H1 (cell line): ENCODE results near the gene TRAPPC6A. TPM values are rescaled to one million over a fixed set of nuclear protein-coding genes. Genes with fewer than 3 reads are reported as not detected.

Source experiments
- CTCF ChIA-PET: fragments of 300-600 bp; sonication (Branson Sonifier 250); formaldehyde crosslinking; loops from one replicate; lab custom pipeline; 2021; ENCODE audit not compliant: partially characterized antibody; lab: Charles Lee
- POLR2A ChIA-PET: fragments of 300-600 bp; sonication (Branson Sonifier 250); formaldehyde crosslinking; loops from one replicate; lab custom pipeline; 2021; ENCODE audit warnings: inconsistent platforms; ENCODE audit not compliant: partially characterized antibody; lab: Charles Lee
- DNase-seq, 2 experiments: peaks; one replicate each; pipeline versions ENCODE4 v3.0.0 to v3.0.0-alpha.2; 2010 to 2022; ENCODE audit warnings: low spot score in 2 of 2, low read depth in 1 of 2, mixed read lengths in 1 of 2
- FAIRE-seq: peaks from 2 replicates; lab custom pipeline; 2011; peaks lifted over from hg19 to GRCh38; lab: Jason Lieb, UNC
- H2AFZ ChIP-seq: 2 replicates; pipeline ENCODE4 v1.8.1; 2012; ENCODE audit warnings: low read length, inconsistent platforms
- H2AK5ac ChIP-seq: 2 replicates; pipeline ENCODE4 v1.6.1; 2013; ENCODE audit warnings: low read depth, low read length
- H2BK120ac ChIP-seq: replicated peaks from 2 replicates; pipeline ENCODE3; 2013; ENCODE audit warnings: low read depth, low read length, inconsistent platforms
- H2BK12ac ChIP-seq: 2 replicates; pipeline ENCODE4 v1.6.1; 2013; ENCODE audit warnings: low read depth, low read length
- H2BK15ac ChIP-seq: 2 replicates; pipeline ENCODE4 v1.6.1; 2013; ENCODE audit warnings: low read length
- H2BK20ac ChIP-seq: 2 replicates; pipeline ENCODE4 v1.6.1; 2013; ENCODE audit warnings: low read length
- H2BK5ac ChIP-seq: 2 replicates; pipeline ENCODE4 v1.6.1; 2013; ENCODE audit warnings: low read depth, low read length
- H3K14ac ChIP-seq: 2 replicates; pipeline ENCODE4 v1.6.1; 2013; ENCODE audit warnings: inconsistent platforms; ENCODE audit not compliant: insufficient read length
- H3K18ac ChIP-seq: 2 replicates; pipeline ENCODE4 v1.6.1; 2013; ENCODE audit warnings: low read length; ENCODE audit errors: extremely low read depth
- H3K23ac ChIP-seq: 2 replicates; pipeline ENCODE4 v1.6.1; 2013; ENCODE audit warnings: inconsistent platforms; ENCODE audit not compliant: insufficient read length
- H3K23me2 ChIP-seq: 2 replicates; pipeline ENCODE4 v1.6.1; 2013; ENCODE audit warnings: low read depth, low read length
- H3K27ac ChIP-seq: 2 replicates; pipeline ENCODE4 v1.6.1; 2011; ENCODE audit warnings: low read depth, low read length, inconsistent platforms
- H3K27me3 ChIP-seq, 4 experiments: replicated peaks in 1 of 4; 1 replicate in 1 of 4; 2 replicates in 3 of 4; pipeline versions ENCODE4 v1.6.1 to v1.8.1; 2011 to 2013; ENCODE audit warnings: low read length in 3 of 4, mild to moderate bottlenecking in 3 of 4, inconsistent platforms in 2 of 4, mixed read lengths in 2 of 4, moderate library complexity in 1 of 4; ENCODE audit not compliant: control insufficient read depth in 3 of 4, insufficient read depth in 3 of 4; ENCODE audit errors: extremely low read depth in 1 of 4
- H3K36me3 ChIP-seq, 4 experiments: 2 replicates each; pipeline versions ENCODE4 v1.6.1 to v1.8.1; 2011 to 2013; ENCODE audit warnings: mild to moderate bottlenecking in 4 of 4, low read length in 3 of 4, moderate library complexity in 2 of 4, control low read depth in 1 of 4, inconsistent platforms in 1 of 4; ENCODE audit not compliant: insufficient read depth in 4 of 4, control insufficient read depth in 2 of 4
- H3K4ac ChIP-seq: replicated peaks from 2 replicates; pipeline ENCODE3; 2013; ENCODE audit warnings: low read length, low read depth, mixed read lengths, inconsistent platforms; ENCODE audit not compliant: insufficient read length
- H3K4me1 ChIP-seq, 4 experiments: replicated peaks in 1 of 4; 1 replicate in 1 of 4; 2 replicates in 3 of 4; pipeline versions ENCODE4 v1.6.1 to v1.8.1; 2011 to 2013; ENCODE audit warnings: low read length in 3 of 4, inconsistent platforms in 2 of 4, mixed read lengths in 1 of 4; ENCODE audit not compliant: insufficient read depth in 4 of 4, control insufficient read depth in 3 of 4
- H3K4me2 ChIP-seq, 2 experiments: 2 replicates each; pipeline versions ENCODE4 v1.6.1 to v1.8.1; 2011 to 2013; ENCODE audit warnings: low read depth in 2 of 2, low read length in 2 of 2, control low read depth in 1 of 2, inconsistent platforms in 1 of 2, mild to moderate bottlenecking in 1 of 2; ENCODE audit not compliant: insufficient read depth in 1 of 2
- H3K4me3 ChIP-seq, 4 experiments: fragments of 200-600, 300-600 bp in 1 of 4; sonication (generic), shearing (Covaris generic), sonication (Bioruptor Twin) in 1 of 4; 2 replicates each; pipeline versions ENCODE4 v1.5.1 to v1.8.1; 2011 to 2016; ENCODE audit warnings: low read length in 4 of 4, low read depth in 3 of 4, control low read depth in 2 of 4, inconsistent platforms in 2 of 4, mild to moderate bottlenecking in 2 of 4, mixed read lengths in 1 of 4, moderate library complexity in 1 of 4; ENCODE audit not compliant: insufficient read depth in 2 of 4; ENCODE audit errors: extremely low read depth in 1 of 4
- H3K56ac ChIP-seq: replicated peaks from 2 replicates; pipeline ENCODE3; 2013; ENCODE audit warnings: low read depth, mild to moderate bottlenecking, mixed read lengths, low read length, inconsistent platforms; ENCODE audit not compliant: insufficient read length
- H3K79me1 ChIP-seq: 2 replicates; pipeline ENCODE4 v1.6.1; 2013; ENCODE audit warnings: low read depth, low read length, control low read depth
- H3K79me2 ChIP-seq, 2 experiments: 2 replicates each; pipeline versions ENCODE4 v1.6.1 to v1.8.1; 2012 to 2013; ENCODE audit warnings: low read length in 2 of 2, mild to moderate bottlenecking in 2 of 2, inconsistent platforms in 1 of 2; ENCODE audit not compliant: insufficient read depth in 2 of 2, control insufficient read depth in 1 of 2
- H3K9ac ChIP-seq, 4 experiments: replicated peaks in 1 of 4; 1 replicate in 1 of 4; 2 replicates in 3 of 4; pipeline versions ENCODE4 v1.6.1 to v1.8.1; 2011 to 2013; ENCODE audit warnings: low read depth in 3 of 4, low read length in 3 of 4, control low read depth in 2 of 4, mild to moderate bottlenecking in 2 of 4, moderate library complexity in 2 of 4, inconsistent platforms in 1 of 4; ENCODE audit errors: extremely low read depth in 1 of 4
- H3K9me3 ChIP-seq, 2 experiments: 2 replicates each; pipeline versions ENCODE4 v1.6.1 to v1.8.1; 2012 to 2013; ENCODE audit warnings: mild to moderate bottlenecking in 2 of 2, moderate library complexity in 2 of 2, control low read depth in 1 of 2, inconsistent platforms in 1 of 2, low read depth in 1 of 2, low read length in 1 of 2, mixed read lengths in 1 of 2; ENCODE audit not compliant: insufficient read depth in 2 of 2
- H4K20me1 ChIP-seq, 2 experiments: replicated peaks in 1 of 2; 2 replicates each; pipeline versions ENCODE3 to v1.8.1; 2011 to 2013; ENCODE audit warnings: inconsistent platforms in 2 of 2, low read length in 2 of 2, mild to moderate bottlenecking in 1 of 2; ENCODE audit not compliant: insufficient read depth in 2 of 2, control insufficient read depth in 1 of 2
- H4K5ac ChIP-seq: 2 replicates; pipeline ENCODE4 v1.6.1; 2013; ENCODE audit warnings: low read length, low read depth, mixed read lengths, inconsistent platforms; ENCODE audit not compliant: insufficient read length
- H4K8ac ChIP-seq: 2 replicates; pipeline ENCODE4 v1.8.0; 2013; ENCODE audit warnings: mild to moderate bottlenecking, moderate library complexity, low read length, inconsistent platforms; ENCODE audit not compliant: insufficient read depth; ENCODE audit errors: extremely low read depth
- H4K91ac ChIP-seq: replicated peaks from 2 replicates; pipeline ENCODE3; 2013; ENCODE audit warnings: low read length, mixed read lengths, inconsistent platforms; ENCODE audit not compliant: insufficient read length
- EZH2 ChIP-seq: fragments of 200-600 bp; sonication (generic); IDR thresholded peaks from 2 replicates; pipeline ENCODE4 v1.7.1; 2012; ENCODE audit warnings: low read depth, mild to moderate bottlenecking, moderate library complexity, low read length, inconsistent platforms; ENCODE audit not compliant: severe bottlenecking
- GABPA ChIP-seq: IDR thresholded peaks from 2 replicates; pipeline ENCODE4 v1.6.1; 2011; ENCODE audit warnings: mild to moderate bottlenecking, low read length, moderate library complexity, borderline replicate concordance; ENCODE audit not compliant: insufficient read depth
- HDAC6 ChIP-seq: IDR thresholded peaks from one replicate; pipeline ENCODE4 v1.7.1; 2012; ENCODE audit warnings: low read depth, mild to moderate bottlenecking, inconsistent platforms, low read length, moderate library complexity
- KDM1A ChIP-seq: fragments of 200-600, 300-600 bp; sonication (generic); IDR thresholded peaks from 2 replicates; pipeline ENCODE4 v1.7.1; 2016; ENCODE audit warnings: mild to moderate bottlenecking, low read length, borderline replicate concordance
- KDM4A ChIP-seq: IDR thresholded peaks from one replicate; pipeline ENCODE4 v1.7.1; 2012; ENCODE audit warnings: low read depth, mild to moderate bottlenecking, moderate library complexity, low read length, inconsistent platforms; ENCODE audit not compliant: severe bottlenecking
- SIN3A ChIP-seq, 2 experiments: IDR thresholded peaks in 1 of 2; conservative IDR thresholded peaks in 1 of 2; 2 replicates each; pipeline ENCODE4 v1.6.1; 2011 to 2012; ENCODE audit warnings: low read length in 2 of 2, improper control_type of control experiment in 1 of 2, low read depth in 1 of 2, mild to moderate bottlenecking in 1 of 2
- SIRT6 ChIP-seq: IDR thresholded peaks from one replicate; pipeline ENCODE4 v1.7.1; 2012; ENCODE audit warnings: low read length, inconsistent platforms
- SP4 ChIP-seq: IDR thresholded peaks from 2 replicates; pipeline ENCODE4 v1.6.1; 2012; ENCODE audit warnings: low read length, inconsistent platforms
- YY1 ChIP-seq: IDR thresholded peaks from 2 replicates; pipeline ENCODE4 v1.6.1; 2011; ENCODE audit warnings: low read depth, mild to moderate bottlenecking, low read length
- WGBS, 2 experiments: shearing (Covaris generic) in 1 of 2; methylation state at CpG; one replicate each; pipeline versions ENCODE4 v1.1.6 to v1.1.7; 2013 to 2015; ENCODE audit warnings: low lambda C conversion rate in 2 of 2, mixed read lengths in 2 of 2, inconsistent platforms in 1 of 2, low coverage in 1 of 2, missing lambda C conversion rate in 1 of 2; ENCODE audit not compliant: insufficient replicate concordance in 2 of 2, insufficient coverage in 1 of 2, insufficient read length in 1 of 2; ENCODE audit errors: extremely low coverage in 1 of 2, missing lambda C conversion rate in 1 of 2; 5-methylcytosine and 5-hydroxymethylcytosine counted together
- polyA plus RNA-seq, 7 experiments: library from polyadenylated mRNA; depleted of rRNA in 3 of 7; stranded (reverse) in 5 of 7; unstranded in 2 of 7; fragments of >200 nt in 5 of 7; fragments of 200-250 nt in 2 of 7; gene quantifications; 1 replicate in 5 of 7; 2 replicates in 1 of 7; 4 replicates in 1 of 7; pipeline versions ENCODE4 v1.2.1 to v1.2.3, GENCODE V29; 2011 to 2013; ENCODE audit warnings: missing spikeins in 2 of 7, mixed read lengths in 2 of 7
- total RNA-seq: library from RNA; stranded (reverse); fragmentation: NEBNext Ultra II Directional; extraction: Animal tissue kit (Norgen Biotek cat#: 25700); gene quantifications from 2 replicates; pipeline ENCODE4 v1.2.1, GENCODE V29; 2021

The TRAPPC6A gene
- total and polyA plus RNA-seq, 2 of the 8 experiments (the other 6 are each of a cell fraction or from before 2014, with no cell fraction given), result 31.8 to 130 TPM

GRCh38 chr19:45163156-45163555 lies 14.9 kb downstream of the TRAPPC6A start:
- Histone ChIP-seq H2AK5ac (no peak overlapping the region), H3K14ac (no peak overlapping the region), H4K5ac (no peak overlapping the region), H3K56ac (no peak overlapping the region), H3K4me1 (peaks cover 0 to 17% (median 8%) of the 10 kb centered on the region in 4 experiments; a peak in 5 of 7 replicates), H3K9ac (no peak overlapping the region), H4K91ac (no peak overlapping the region), H2BK5ac (no peak overlapping the region), H3K9me3 (no peaks in the 10 kb centered on the region), H3K4me2 (no peak overlapping the region), H3K36me3 (no peaks in the 10 kb centered on the region), H3K18ac (no peak overlapping the region), H3K79me1 (no peaks in the 10 kb centered on the region), H3K23me2 (no peaks in the 10 kb centered on the region), H3K27ac (no peak overlapping the region), H2AFZ (no peak overlapping the region), H3K4me3 (no peak overlapping the region), H2BK20ac (no peak overlapping the region), H2BK12ac (no peak overlapping the region)
- CTCF ChIA-PET, result interaction anchor here (0.6 to 5.6 kb wide), 9 partner anchors 9 to 313 kb away, joined by 3 to 54 read pairs (median 6); partner anchors contain the start of gene TRAPPC6A
- no peak for DNase-seq
- TF ChIP-seq GABPA, result no peak
- TF ChIP-seq EZH2, result no peak
- TF ChIP-seq YY1, result no peak
- no peak for TF ChIP-seq KDM1A
- TF ChIP-seq KDM4A, result no peak
- TF ChIP-seq SP4, result no peak
- TF ChIP-seq SIN3A (conservative IDR thresholded peaks at IDR 0.05 in 1 of 2, IDR thresholded peaks at IDR 0.05 in 1 of 2; ENCODE audit: low read depth in 1 of 2, low read length in 2 of 2), result no peak
- TF ChIP-seq HDAC6, result no peak
- TF ChIP-seq SIRT6, result no peak
- TF ChIP-seq, all 59 proteins: peak for 0
- H3K79me2 ChIP-seq, result no peaks in the 10 kb centered on the region
- H4K20me1 ChIP-seq, result peaks cover 0 to 6% of the 10 kb centered on the region in 2 experiments
- peaks cover 0 to 5% (median 3%) of the 10 kb centered on the region in 4 experiments; a peak in 3 of 7 replicates for H3K27me3 ChIP-seq
- no peak for FAIRE-seq
- H3K23ac ChIP-seq, result no peak overlapping the region
- WGBS, 2 experiments, result 83% methylated on average over 14 of the region's 17 CpGs; no CpG with 5 or more reads in 1 of the 2 experiments
- H4K8ac ChIP-seq, result no peak overlapping the region
- POLR2A ChIA-PET, result interaction anchor here (0.6 to 3.7 kb wide), 3 partner anchors 8 to 72 kb away, joined by 3 to 21 read pairs (median 3); no protein-coding TSS in a partner anchor
- H2BK120ac ChIP-seq, result no peak overlapping the region
- H3K4ac ChIP-seq, result no peak overlapping the region
- no peak overlapping the region for H2BK15ac ChIP-seq
